ENCODE data around the gene TFB1M.

Gene TFB1M

DNA sequence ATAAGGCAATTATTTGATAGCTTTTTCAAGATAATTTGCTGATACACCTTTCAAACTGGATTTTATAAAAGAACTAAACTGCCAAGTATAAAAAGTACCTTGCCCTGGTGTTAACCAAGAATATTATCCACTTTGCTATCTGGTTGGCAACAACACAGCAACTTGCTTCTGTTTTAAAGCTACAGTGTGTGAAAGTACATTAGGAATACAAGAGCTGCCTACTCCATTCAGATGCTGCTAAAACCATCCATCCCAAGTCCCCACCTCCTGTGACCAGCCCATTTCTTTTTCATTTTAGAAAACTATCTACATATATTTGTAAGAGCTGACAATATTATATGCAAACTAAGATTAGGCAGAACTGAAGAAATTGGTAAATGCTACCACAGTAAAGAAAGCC is 37.6 kb downstream of the TFB1M start:
- Histone ChIP-seq H4K20me1 (ENCODE audit: insufficient read depth, low read length) (no peaks in the 10 kb centered on the region), H3K36me3 (ENCODE audit: insufficient read depth, low read length) (peaks cover 72% of the 10 kb centered on the region), H3K27ac (ENCODE audit: low read depth, low read length, poor library complexity, severe bottlenecking) (no peak overlapping the region), H3K9me2 (ENCODE audit: low read depth, low read length) (no peaks in the 10 kb centered on the region), H3K4me3 (ENCODE audit: low read depth, low read length, poor library complexity, severe bottlenecking) (no peak overlapping the region), H2AFZ (ENCODE audit: low read length) (no peak overlapping the region), H3F3A (ENCODE audit: insufficient read depth, low read length) (no peaks in the 10 kb centered on the region), H3K4me1 (ENCODE audit: insufficient read depth, low read length, severe bottlenecking) (no peaks in the 10 kb centered on the region), H3K9ac (ENCODE audit: low read length) (no peak overlapping the region), H3K4me2 (ENCODE audit: low read length) (no peak overlapping the region), H3K79me2 (ENCODE audit: insufficient read depth, low read length) (no peaks in the 10 kb centered on the region), H3K9me3 (ENCODE audit: low read length) (no peaks in the 10 kb centered on the region), H3K27me3 (ENCODE audit: insufficient read depth, low read length) (no peaks in the 10 kb centered on the region)
- no peak for TF ChIP-seq EZH2 (IDR thresholded peaks at IDR 0.05; ENCODE audit: borderline replicate concordance, low read length)
- TF ChIP-seq, protein P1, sequence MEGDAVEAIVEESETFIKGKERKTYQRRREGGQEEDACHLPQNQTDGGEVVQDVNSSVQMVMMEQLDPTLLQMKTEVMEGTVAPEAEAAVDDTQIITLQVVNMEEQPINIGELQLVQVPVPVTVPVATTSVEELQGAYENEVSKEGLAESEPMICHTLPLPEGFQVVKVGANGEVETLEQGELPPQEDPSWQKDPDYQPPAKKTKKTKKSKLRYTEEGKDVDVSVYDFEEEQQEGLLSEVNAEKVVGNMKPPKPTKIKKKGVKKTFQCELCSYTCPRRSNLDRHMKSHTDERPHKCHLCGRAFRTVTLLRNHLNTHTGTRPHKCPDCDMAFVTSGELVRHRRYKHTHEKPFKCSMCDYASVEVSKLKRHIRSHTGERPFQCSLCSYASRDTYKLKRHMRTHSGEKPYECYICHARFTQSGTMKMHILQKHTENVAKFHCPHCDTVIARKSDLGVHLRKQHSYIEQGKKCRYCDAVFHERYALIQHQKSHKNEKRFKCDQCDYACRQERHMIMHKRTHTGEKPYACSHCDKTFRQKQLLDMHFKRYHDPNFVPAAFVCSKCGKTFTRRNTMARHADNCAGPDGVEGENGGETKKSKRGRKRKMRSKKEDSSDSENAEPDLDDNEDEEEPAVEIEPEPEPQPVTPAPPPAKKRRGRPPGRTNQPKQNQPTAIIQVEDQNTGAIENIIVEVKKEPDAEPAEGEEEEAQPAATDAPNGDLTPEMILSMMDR (IDR thresholded peaks at IDR 0.05; ENCODE audit: low read length) = no peak

DNA sequence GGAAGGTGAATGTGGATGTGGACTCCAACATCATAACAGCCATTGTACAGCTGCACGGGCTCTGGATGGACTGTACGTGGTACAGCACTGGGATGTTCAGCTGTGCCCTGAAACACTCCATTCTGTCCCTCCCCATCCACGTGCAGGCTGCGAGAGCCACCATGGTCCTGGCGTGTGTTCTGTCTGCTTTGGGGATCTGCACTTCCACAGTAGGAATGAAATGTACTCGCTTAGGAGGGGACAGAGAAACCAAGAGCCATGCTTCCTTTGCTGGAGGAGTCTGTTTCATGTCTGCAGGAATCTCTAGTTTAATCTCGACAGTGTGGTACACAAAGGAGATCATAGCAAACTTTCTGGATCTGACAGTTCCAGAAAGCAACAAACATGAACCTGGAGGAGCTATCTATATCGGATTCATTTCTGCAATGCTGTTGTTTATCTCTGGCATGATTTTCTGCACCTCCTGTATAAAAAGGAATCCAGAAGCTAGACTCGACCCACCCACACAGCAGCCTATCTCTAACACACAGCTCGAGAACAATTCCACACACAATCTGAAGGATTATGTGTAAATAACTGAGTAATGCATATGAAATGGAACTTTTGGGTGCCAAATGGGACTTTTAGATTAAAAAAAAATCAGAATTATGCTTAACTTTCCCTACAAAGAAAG is 38.3 kb downstream of the TFB1M start:
- no peak overlapping the region for H3K4me2 ChIP-seq (ENCODE audit: low read length)
- H3K9me3 ChIP-seq (ENCODE audit: low read length) = no peaks in the 10 kb centered on the region
- no peak overlapping the region for H3K27ac ChIP-seq (ENCODE audit: low read depth, low read length, poor library complexity, severe bottlenecking)
- H3K4me1 ChIP-seq (ENCODE audit: insufficient read depth, low read length, severe bottlenecking) = no peaks in the 10 kb centered on the region
- H3K9me2 ChIP-seq (ENCODE audit: low read depth, low read length) = no peaks in the 10 kb centered on the region
- no peaks in the 10 kb centered on the region for H3F3A ChIP-seq (ENCODE audit: insufficient read depth, low read length)
- no peak for TF ChIP-seq EZH2 (IDR thresholded peaks at IDR 0.05; ENCODE audit: borderline replicate concordance, low read length)
- TF ChIP-seq, protein P1 (IDR thresholded peaks at IDR 0.05; ENCODE audit: low read length) = no peak
- no peak overlapping the region for H3K4me3 ChIP-seq (ENCODE audit: low read depth, low read length, poor library complexity, severe bottlenecking)
- H4K20me1 ChIP-seq (ENCODE audit: insufficient read depth, low read length) = no peaks in the 10 kb centered on the region
- no peak overlapping the region for H3K9ac ChIP-seq (ENCODE audit: low read length)
- H3K27me3 ChIP-seq (ENCODE audit: insufficient read depth, low read length) = no peaks in the 10 kb centered on the region
- no peaks in the 10 kb centered on the region for H3K79me2 ChIP-seq (ENCODE audit: insufficient read depth, low read length)
- H3K36me3 ChIP-seq (ENCODE audit: insufficient read depth, low read length) = peaks cover 67% of the 10 kb centered on the region
- H2AFZ ChIP-seq (ENCODE audit: low read length) = no peak overlapping the region

DNA sequence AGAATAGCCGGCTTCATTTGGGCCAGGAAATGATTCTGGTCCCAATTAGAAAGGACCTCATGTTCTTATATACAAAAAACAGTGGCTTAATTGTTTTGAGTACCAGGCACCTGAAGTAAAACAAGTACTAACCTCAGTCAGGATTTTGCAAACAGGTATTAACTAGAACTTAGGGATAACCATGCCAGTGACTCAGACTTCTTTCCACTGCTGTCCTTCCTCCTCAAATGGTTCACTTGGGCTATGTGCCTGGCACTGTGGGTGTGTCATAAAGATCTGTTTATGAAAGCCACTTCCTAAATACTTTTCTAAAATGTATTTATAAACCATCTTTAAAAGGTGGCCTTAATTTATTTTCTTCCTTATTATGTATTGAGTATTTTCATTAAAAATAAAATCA is 39.8 kb downstream of the TFB1M start:
- Histone ChIP-seq H3K4me1 (ENCODE audit: insufficient read depth, low read length, severe bottlenecking) (no peaks in the 10 kb centered on the region), H3K4me3 (ENCODE audit: low read depth, low read length, poor library complexity, severe bottlenecking) (no peak overlapping the region), H3K9ac (ENCODE audit: low read length) (no peak overlapping the region), H3F3A (ENCODE audit: insufficient read depth, low read length) (no peaks in the 10 kb centered on the region), H3K27ac (ENCODE audit: low read depth, low read length, poor library complexity, severe bottlenecking) (no peak overlapping the region), H3K9me3 (ENCODE audit: low read length) (no peaks in the 10 kb centered on the region), H3K79me2 (ENCODE audit: insufficient read depth, low read length) (no peaks in the 10 kb centered on the region), H3K36me3 (ENCODE audit: insufficient read depth, low read length) (peaks cover 61% of the 10 kb centered on the region), H2AFZ (ENCODE audit: low read length) (no peak overlapping the region), H3K4me2 (ENCODE audit: low read length) (no peak overlapping the region), H4K20me1 (ENCODE audit: insufficient read depth, low read length) (no peaks in the 10 kb centered on the region), H3K27me3 (ENCODE audit: insufficient read depth, low read length) (no peaks in the 10 kb centered on the region), H3K9me2 (ENCODE audit: low read depth, low read length) (no peaks in the 10 kb centered on the region)
- TF ChIP-seq, protein P1 (IDR thresholded peaks at IDR 0.05; ENCODE audit: low read length) = no peak
- TF ChIP-seq EZH2 (IDR thresholded peaks at IDR 0.05; ENCODE audit: borderline replicate concordance, low read length) = no peak

Measured in OCI-LY1 (cell line).